Fibroblast of mammary gland (primary cell): ENCODE measurements around the gene EEFSEC.

Experiments
- DNase-seq: peaks from one replicate; pipeline ENCODE4 v3.0.0-alpha.2; 2010; ENCODE audit warnings: low read depth
- H3K4me3 ChIP-seq: 2 replicates; pipeline ENCODE4 v1.5.1; 2011; ENCODE audit warnings: low read depth, mild to moderate bottlenecking, low read length, moderate library complexity; ENCODE audit not compliant: control insufficient read depth
- TF ChIP-seq, protein P1 (sequence below): conservative IDR thresholded peaks from 2 replicates; pipeline ENCODE4 v1.5.1; 2011; ENCODE audit warnings: low read depth, low read length, inconsistent platforms; ENCODE audit not compliant: control insufficient read depth, insufficient read depth

EEFSEC gene

GRCh38 chr3:128436214-128436613 lies 282.9 kb downstream of the EEFSEC start:
- DNase-seq, result peak; percentile 10
- H3K4me3 ChIP-seq, result no peak overlapping the region
- TF ChIP-seq, protein P1, sequence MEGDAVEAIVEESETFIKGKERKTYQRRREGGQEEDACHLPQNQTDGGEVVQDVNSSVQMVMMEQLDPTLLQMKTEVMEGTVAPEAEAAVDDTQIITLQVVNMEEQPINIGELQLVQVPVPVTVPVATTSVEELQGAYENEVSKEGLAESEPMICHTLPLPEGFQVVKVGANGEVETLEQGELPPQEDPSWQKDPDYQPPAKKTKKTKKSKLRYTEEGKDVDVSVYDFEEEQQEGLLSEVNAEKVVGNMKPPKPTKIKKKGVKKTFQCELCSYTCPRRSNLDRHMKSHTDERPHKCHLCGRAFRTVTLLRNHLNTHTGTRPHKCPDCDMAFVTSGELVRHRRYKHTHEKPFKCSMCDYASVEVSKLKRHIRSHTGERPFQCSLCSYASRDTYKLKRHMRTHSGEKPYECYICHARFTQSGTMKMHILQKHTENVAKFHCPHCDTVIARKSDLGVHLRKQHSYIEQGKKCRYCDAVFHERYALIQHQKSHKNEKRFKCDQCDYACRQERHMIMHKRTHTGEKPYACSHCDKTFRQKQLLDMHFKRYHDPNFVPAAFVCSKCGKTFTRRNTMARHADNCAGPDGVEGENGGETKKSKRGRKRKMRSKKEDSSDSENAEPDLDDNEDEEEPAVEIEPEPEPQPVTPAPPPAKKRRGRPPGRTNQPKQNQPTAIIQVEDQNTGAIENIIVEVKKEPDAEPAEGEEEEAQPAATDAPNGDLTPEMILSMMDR, result no peak

DNA sequence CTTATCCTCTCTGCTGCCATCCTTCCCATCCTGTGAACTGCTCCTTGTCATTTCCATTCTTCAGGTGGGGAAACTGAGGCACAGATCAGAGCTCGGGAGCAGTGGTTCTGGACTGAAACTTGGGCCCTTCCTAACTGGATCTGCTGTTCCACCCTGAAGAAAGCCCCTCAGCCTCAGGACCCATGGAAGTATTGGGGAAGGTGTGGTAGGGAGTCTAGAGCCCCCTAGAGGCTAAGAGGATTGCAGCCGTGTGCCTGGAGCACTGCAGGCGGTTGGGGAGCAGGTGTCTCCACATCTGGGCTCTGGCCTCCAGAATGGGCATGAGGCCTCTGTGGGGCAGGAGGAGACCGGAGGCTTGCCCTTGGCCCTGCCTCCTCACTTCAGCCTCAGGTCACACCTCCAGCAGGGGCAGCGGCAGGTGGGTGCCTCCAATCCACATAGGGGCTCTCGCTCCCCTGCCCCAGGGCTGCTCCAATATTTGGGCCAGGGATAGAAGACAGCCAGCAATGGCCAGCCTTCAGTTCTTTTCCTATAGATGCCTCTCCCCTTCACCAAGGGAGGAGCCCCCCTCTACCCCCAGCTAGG lies 285.3 kb downstream of the EEFSEC start:
- no peak overlapping the region for H3K4me3 ChIP-seq
- no peak for DNase-seq
- TF ChIP-seq, protein P1, result peak; percentile 46

GRCh38 chr3:128439226-128439625 lies 285.9 kb downstream of the EEFSEC start:
- DNase-seq, result no peak
- no peak overlapping the region for H3K4me3 ChIP-seq
- TF ChIP-seq, protein P1, result no peak

DNA sequence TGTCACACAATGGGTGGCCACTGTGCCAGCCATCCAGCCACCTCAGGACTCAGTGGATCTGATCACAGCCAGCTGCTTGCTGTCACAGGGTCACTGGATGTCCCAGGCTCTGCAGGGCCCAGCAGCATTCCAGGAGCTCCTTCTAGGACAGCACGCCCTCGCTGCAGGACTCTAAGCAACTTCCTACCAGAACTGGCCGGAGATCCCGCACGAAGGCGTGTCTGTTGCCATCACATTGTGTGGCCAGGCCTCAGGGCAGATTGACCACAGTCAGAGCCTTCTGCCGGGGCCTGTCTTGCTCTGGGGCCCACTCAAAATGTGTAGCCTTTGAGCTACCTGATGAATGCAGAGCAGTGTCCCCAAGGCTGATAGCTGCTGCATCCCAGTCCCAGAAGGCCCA lies 288.8 kb downstream of the EEFSEC start:
- DNase-seq, result no peak
- TF ChIP-seq, protein P1, result no peak
- H3K4me3 ChIP-seq, result no peak overlapping the region

DNA sequence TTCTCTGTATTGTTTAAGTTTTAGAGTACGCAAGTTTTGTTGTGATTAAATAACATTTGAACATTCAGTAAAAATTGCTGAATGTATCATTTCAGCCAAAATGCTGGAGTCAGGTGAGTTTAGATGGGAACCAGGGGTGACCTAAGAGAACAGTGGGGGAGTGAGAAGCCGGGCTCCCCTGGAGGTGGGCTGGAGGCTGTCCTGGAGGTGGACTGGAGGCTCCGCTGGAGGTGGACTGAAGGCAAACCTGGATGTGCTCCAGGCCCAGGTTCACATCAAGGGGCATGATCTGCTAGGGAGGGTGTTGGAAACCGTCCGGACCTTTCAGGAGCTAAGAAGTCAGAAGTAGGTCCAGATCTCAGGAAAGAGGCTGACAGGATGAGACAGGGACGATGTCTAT lies 289.7 kb downstream of the EEFSEC start:
- no peak for DNase-seq
- no peak overlapping the region for H3K4me3 ChIP-seq
- TF ChIP-seq, protein P1, result no peak

- no peak overlapping the region for H3K4me3 ChIP-seq
- DNase-seq, result no peak
- TF ChIP-seq, protein P1, result no peak
Observed at GRCh38 chr3:128443771-128444170, 290.5 kb downstream of the EEFSEC start.

DNA sequence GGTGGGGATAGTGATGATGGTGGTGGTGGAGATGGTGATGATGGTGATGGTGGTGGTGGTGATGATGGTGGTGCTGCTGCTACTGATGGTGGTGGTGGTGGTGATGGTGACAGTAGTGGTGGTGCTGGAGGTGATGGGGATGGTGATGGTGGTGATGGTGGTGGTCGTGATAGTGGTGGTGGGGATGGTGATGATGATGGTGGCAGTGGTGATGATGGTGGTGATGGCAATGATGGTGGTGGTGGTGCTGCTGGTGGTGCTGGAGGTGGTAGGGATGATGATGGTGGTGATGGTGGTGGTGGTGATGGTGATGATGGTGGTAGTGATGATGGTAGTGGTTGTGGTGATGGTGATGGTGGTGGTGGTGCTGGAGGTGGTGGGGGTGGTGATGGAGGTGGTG lies 292.1 kb downstream of the EEFSEC start:
- no peak overlapping the region for H3K4me3 ChIP-seq
- TF ChIP-seq, protein P1, result no peak
- no peak for DNase-seq
